Measurements from ENCODE around the gene BEAN1.

BEAN1 gene

DNA sequence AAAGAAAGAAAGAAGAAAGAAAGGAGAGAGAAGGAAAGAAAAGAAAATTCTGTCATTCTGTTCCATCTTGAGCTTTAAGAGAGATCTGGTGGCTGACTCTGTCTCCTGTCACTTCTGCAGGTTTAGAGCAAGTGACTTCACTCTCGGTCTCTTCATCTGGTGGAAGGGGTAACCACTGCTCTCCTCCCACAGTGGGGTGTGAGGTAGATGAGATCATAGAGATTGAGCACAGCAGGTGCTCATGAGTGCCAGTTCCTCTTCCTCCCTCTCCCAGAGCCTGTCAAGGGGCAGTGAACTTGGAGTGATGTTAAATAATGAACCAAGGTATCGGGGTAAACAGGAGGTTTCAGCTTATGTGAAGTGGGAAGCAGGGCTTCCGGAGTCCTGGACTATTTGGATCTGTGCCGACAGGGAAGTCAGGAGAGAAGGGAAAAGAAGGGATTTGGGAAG lies 47.7 kb downstream of the BEAN1 start:
- 0 out of 2 replicates have a peak, but pooled peaks have one; percentile 30 for TF ChIP-seq POLR2AphosphoS5 (IDR thresholded peaks at IDR 0.05; ENCODE audit: low read depth)
- TF ChIP-seq, protein P1, sequence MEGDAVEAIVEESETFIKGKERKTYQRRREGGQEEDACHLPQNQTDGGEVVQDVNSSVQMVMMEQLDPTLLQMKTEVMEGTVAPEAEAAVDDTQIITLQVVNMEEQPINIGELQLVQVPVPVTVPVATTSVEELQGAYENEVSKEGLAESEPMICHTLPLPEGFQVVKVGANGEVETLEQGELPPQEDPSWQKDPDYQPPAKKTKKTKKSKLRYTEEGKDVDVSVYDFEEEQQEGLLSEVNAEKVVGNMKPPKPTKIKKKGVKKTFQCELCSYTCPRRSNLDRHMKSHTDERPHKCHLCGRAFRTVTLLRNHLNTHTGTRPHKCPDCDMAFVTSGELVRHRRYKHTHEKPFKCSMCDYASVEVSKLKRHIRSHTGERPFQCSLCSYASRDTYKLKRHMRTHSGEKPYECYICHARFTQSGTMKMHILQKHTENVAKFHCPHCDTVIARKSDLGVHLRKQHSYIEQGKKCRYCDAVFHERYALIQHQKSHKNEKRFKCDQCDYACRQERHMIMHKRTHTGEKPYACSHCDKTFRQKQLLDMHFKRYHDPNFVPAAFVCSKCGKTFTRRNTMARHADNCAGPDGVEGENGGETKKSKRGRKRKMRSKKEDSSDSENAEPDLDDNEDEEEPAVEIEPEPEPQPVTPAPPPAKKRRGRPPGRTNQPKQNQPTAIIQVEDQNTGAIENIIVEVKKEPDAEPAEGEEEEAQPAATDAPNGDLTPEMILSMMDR (IDR thresholded peaks at IDR 0.05; ENCODE audit: insufficient read depth, low read length), result no peak
- TF ChIP-seq SPI1 (IDR thresholded peaks at IDR 0.05; ENCODE audit: borderline replicate concordance, low read depth), result peak; percentile 91
- H3K27me3 ChIP-seq (ENCODE audit: insufficient read depth, poor library complexity, severe bottlenecking), result no peaks in the 10 kb centered on the region
- H3K27ac ChIP-seq (replicated peaks), result no peak overlapping the region
- peak; percentile 43 to 77 for DNase-seq (ENCODE audit: low read depth in 1 of 2, low spot score in 1 of 2)
- H3K4me3 ChIP-seq (replicated peaks; ENCODE audit: insufficient read depth, low read length), result no peak overlapping the region

- TF ChIP-seq POLR2AphosphoS5 (IDR thresholded peaks at IDR 0.05; ENCODE audit: low read depth) (no peak), GABPA (IDR thresholded peaks at IDR 0.05; ENCODE audit: low read depth) (no peak), SPI1 (IDR thresholded peaks at IDR 0.05; ENCODE audit: borderline replicate concordance, low read depth) (no peak), REST (IDR thresholded peaks at IDR 0.05; ENCODE audit: insufficient replicate concordance, low read depth) (no peak)
- Histone ChIP-seq H3K27me3 (ENCODE audit: insufficient read depth, poor library complexity, severe bottlenecking) (no peaks in the 10 kb centered on the region), H3K27ac (replicated peaks) (no peak overlapping the region), H3K4me3 (replicated peaks; ENCODE audit: insufficient read depth, low read length) (no peak overlapping the region)
- DNase-seq (ENCODE audit: low read depth in 1 of 2, low spot score in 1 of 2), result no peak
Measured at GRCh38 chr16:66475232-66475631, 48.1 kb downstream of the BEAN1 start.

- H3K4me3 ChIP-seq (replicated peaks; ENCODE audit: insufficient read depth, low read length), result no peak overlapping the region
- no peaks in the 10 kb centered on the region for H3K27me3 ChIP-seq (ENCODE audit: insufficient read depth, poor library complexity, severe bottlenecking)
- TF ChIP-seq, protein P1 (IDR thresholded peaks at IDR 0.05; ENCODE audit: insufficient read depth, low read length), result no peak
- TF ChIP-seq SPI1 (IDR thresholded peaks at IDR 0.05; ENCODE audit: borderline replicate concordance, low read depth), result no peak
- TF ChIP-seq REST (IDR thresholded peaks at IDR 0.05; ENCODE audit: insufficient replicate concordance, low read depth), result no peak
- no peak for TF ChIP-seq POLR2AphosphoS5 (IDR thresholded peaks at IDR 0.05; ENCODE audit: low read depth)
- TF ChIP-seq GABPA (IDR thresholded peaks at IDR 0.05; ENCODE audit: low read depth), result no peak
- peak in 1 of 2 experiments; percentile 16 for DNase-seq (ENCODE audit: low read depth in 1 of 2, low spot score in 1 of 2)
- H3K27ac ChIP-seq (replicated peaks), result no peak overlapping the region
Measured at GRCh38 chr16:66476328-66477027, 49.4 kb downstream of the BEAN1 start.

GRCh38 chr16:66477028-66477515 lies 50.0 kb downstream of the BEAN1 start:
- H3K27ac ChIP-seq (replicated peaks), result no peak overlapping the region
- DNase-seq (ENCODE audit: low read depth in 1 of 2, low spot score in 1 of 2), result no peak
- no peak overlapping the region for H3K4me3 ChIP-seq (replicated peaks; ENCODE audit: insufficient read depth, low read length)
- H3K27me3 ChIP-seq (ENCODE audit: insufficient read depth, poor library complexity, severe bottlenecking), result no peaks in the 10 kb centered on the region
- TF ChIP-seq REST (IDR thresholded peaks at IDR 0.05; ENCODE audit: insufficient replicate concordance, low read depth) (no peak), GABPA (IDR thresholded peaks at IDR 0.05; ENCODE audit: low read depth) (no peak)
- TF ChIP-seq, protein P1 (IDR thresholded peaks at IDR 0.05; ENCODE audit: insufficient read depth, low read length), result no peak

Data from HL-60 (cell line).